HCT116 (cell line): ENCODE results near the gene PFN3. TPM values are rescaled to one million over a fixed set of nuclear protein-coding genes. Genes with fewer than 3 reads are reported as not detected.

Source experiments
- ATAC-seq: fragments of 200-7000 bp; cut with Tn5 transposase; 2 replicates; pipeline ENCODE4 v1.9.1; 2020; ENCODE audit warnings: mild to moderate bottlenecking, moderate library complexity
- BruUV-seq: library from RNA; stranded (reverse); fragments of 400-500 nt; replicated peaks from 2 replicates; lab custom pipeline; 2021; lab: Mats Ljungman, UMichigan
- CTCF ChIA-PET: fragments of 300-600 bp; sonication (Branson Sonifier 250); formaldehyde crosslinking; loops from one replicate; lab custom pipeline; 2021; ENCODE audit warnings: antibody characterized with exemption; lab: Charles Lee
- POLR2A ChIA-PET: fragments of 300-600, 350-600 bp; sonication (Branson Sonifier 250); formaldehyde crosslinking; loops from one replicate; lab custom pipeline; 2021; ENCODE audit warnings: antibody characterized with exemption; lab: Charles Lee
- RAD21 ChIA-PET, 2 experiments: fragments of 300-600 bp; sonication (Branson Sonifier 250); formaldehyde crosslinking; loops; one replicate each; lab custom pipeline; 2023; ENCODE audit warnings: low total read pairs in 2 of 2; ENCODE audit not compliant: uncharacterized antibody in 2 of 2, unreplicated experiment in 2 of 2, low non-redundant PET in 1 of 2; lab: Charles Lee
- DNase-seq: peaks from one replicate; pipeline ENCODE4 v3.0.0-alpha.2; 2010; ENCODE audit warnings: low read depth, low spot score
- H2AFZ ChIP-seq: fragments of 200-600 bp; shearing (Covaris generic), sonication (generic); 2 replicates; pipeline ENCODE4 v1.6.1; 2017; ENCODE audit warnings: low read depth, mixed run types, mixed read lengths, antibody characterized with exemption, low read length; ENCODE audit not compliant: poor library complexity, severe bottlenecking
- H3K27ac ChIP-seq: 2 replicates; pipeline ENCODE4 v1.5.1; 2012; ENCODE audit warnings: low read depth, low read length
- H3K27me3 ChIP-seq: fragments of 200-600 bp; sonication (generic); 2 replicates; pipeline ENCODE4 v1.6.1; 2016; ENCODE audit warnings: mixed run types, low read length, mixed read lengths; ENCODE audit not compliant: insufficient read depth
- H3K36me3 ChIP-seq, 2 experiments: fragments of 200-500 bp in 1 of 2; fragments of 200-600 bp in 1 of 2; sonication (Bioruptor generic) in 1 of 2; sonication (generic) in 1 of 2; 2 replicates each; pipeline versions ENCODE4 v1.5.1 to v1.6.1; 2014 to 2016; ENCODE audit warnings: low read length in 2 of 2, inconsistent platforms in 1 of 2, mixed read lengths in 1 of 2, mixed run types in 1 of 2; ENCODE audit not compliant: insufficient read depth in 2 of 2, control insufficient read depth in 1 of 2
- H3K4me1 ChIP-seq, 2 experiments: fragments of 200-600 bp in 1 of 2; sonication (generic) in 1 of 2; 2 replicates each; pipeline versions ENCODE4 v1.5.1 to v1.6.1; 2012 to 2017; ENCODE audit warnings: low read length in 2 of 2, inconsistent platforms in 1 of 2, mild to moderate bottlenecking in 1 of 2, mixed read lengths in 1 of 2, mixed run types in 1 of 2, moderate library complexity in 1 of 2; ENCODE audit not compliant: insufficient read depth in 2 of 2, control insufficient read depth in 1 of 2
- H3K4me2 ChIP-seq: fragments of 200-600 bp; sonication (generic); 2 replicates; pipeline ENCODE4 v1.6.1; 2017; ENCODE audit warnings: mixed run types, low read length, mixed read lengths
- H3K4me3 ChIP-seq, 2 experiments: fragments of 200-600 bp in 1 of 2; sonication (generic) in 1 of 2; replicated peaks in 1 of 2; 2 replicates each; pipeline ENCODE4 v1.5.1; 2011 to 2016; ENCODE audit warnings: low read length in 2 of 2, control low read depth in 1 of 2, low read depth in 1 of 2, mild to moderate bottlenecking in 1 of 2, mixed read lengths in 1 of 2, mixed run types in 1 of 2
- H3K79me2 ChIP-seq: fragments of 200-600 bp; sonication (generic); 2 replicates; pipeline ENCODE4 v1.6.1; 2017; ENCODE audit warnings: mild to moderate bottlenecking, mixed run types, low read length, moderate library complexity, mixed read lengths; ENCODE audit not compliant: insufficient read depth
- H3K9ac ChIP-seq: fragments of 200-600 bp; sonication (generic); 2 replicates; pipeline ENCODE4 v1.6.1; 2016; ENCODE audit warnings: low read length, mixed read lengths
- H3K9me2 ChIP-seq: fragments of 200-600 bp; sonication (generic), shearing (Covaris generic); 2 replicates; pipeline ENCODE4 v1.6.1; 2017; ENCODE audit warnings: mixed run types, mild to moderate bottlenecking, moderate library complexity; ENCODE audit not compliant: insufficient read depth
- H3K9me3 ChIP-seq, 2 experiments: fragments of 200-500 bp in 1 of 2; fragments of 200-600 bp in 1 of 2; sonication (Bioruptor generic) in 1 of 2; sonication (generic) in 1 of 2; 2 replicates each; pipeline ENCODE4 v1.6.1; 2014 to 2017; ENCODE audit warnings: low read length in 2 of 2, mixed read lengths in 2 of 2, inconsistent platforms in 1 of 2, low read depth in 1 of 2, mild to moderate bottlenecking in 1 of 2, mixed run types in 1 of 2, moderate library complexity in 1 of 2; ENCODE audit not compliant: control insufficient read depth in 1 of 2, insufficient read depth in 1 of 2
- H4K20me1 ChIP-seq: fragments of 200-600 bp; sonication (generic), shearing (Covaris generic); 2 replicates; pipeline ENCODE4 v1.6.1; 2017; ENCODE audit warnings: mixed run types, mild to moderate bottlenecking, moderate library complexity; ENCODE audit not compliant: insufficient read depth
- CBX3 ChIP-seq: IDR thresholded peaks from 2 replicates; pipeline ENCODE4 v1.6.1; 2012; ENCODE audit warnings: low read depth
- CEBPB ChIP-seq: IDR thresholded peaks from 2 replicates; pipeline ENCODE4 v1.6.1; 2012; ENCODE audit warnings: low read depth
- EGR1 ChIP-seq: IDR thresholded peaks from 2 replicates; pipeline ENCODE4 v1.6.1; 2012; ENCODE audit warnings: low read depth
- ELF1 ChIP-seq: IDR thresholded peaks from 2 replicates; pipeline ENCODE4 v1.6.1; 2012; ENCODE audit warnings: low read depth, borderline replicate concordance
- EZH2phosphoT487 ChIP-seq: fragments of 200-600 bp; IDR thresholded peaks from 2 replicates; pipeline ENCODE4 v1.6.1; 2018; ENCODE audit warnings: antibody characterized with exemption, borderline replicate concordance
- RAD21 ChIP-seq: IDR thresholded peaks from 2 replicates; pipeline ENCODE4 v1.6.1; 2012; ENCODE audit warnings: low read depth, mild to moderate bottlenecking
- SIN3A ChIP-seq: IDR thresholded peaks from 2 replicates; pipeline ENCODE4 v1.6.1; 2012; ENCODE audit warnings: low read depth
- SP1 ChIP-seq: IDR thresholded peaks from 2 replicates; pipeline ENCODE4 v1.6.1; 2012; ENCODE audit warnings: low read depth
- ZFX ChIP-seq: fragments of 450-650 bp; IDR thresholded peaks from 2 replicates; pipeline ENCODE4 v1.6.1; 2017
- intact Hi-C: fragments of 100-400 bp; cut with micrococcal nuclease; formaldehyde crosslinking; loops from 2 replicates; pipeline ENCODE4 v1.10.0; 2022
- total RNA-seq: library from RNA; stranded (reverse); gene quantifications from one replicate; pipeline ENCODE4 v1.2.1, GENCODE V29; 2021; ENCODE audit not compliant: unreplicated experiment
- TF ChIP-seq, protein P1 (sequence below): IDR thresholded peaks from 2 replicates; pipeline ENCODE4 v1.6.1; 2011; ENCODE audit warnings: mild to moderate bottlenecking, low read length, moderate library complexity; ENCODE audit not compliant: insufficient replicate concordance; ENCODE audit errors: extremely low read depth
- TF ChIP-seq, protein P2 (sequence below): IDR thresholded peaks from 2 replicates; pipeline ENCODE4 v1.6.1; 2012
- TF ChIP-seq, protein P3 (sequence below), 3 experiments: fragments of 200-600 bp in 1 of 3; sonication (generic) in 1 of 3; IDR thresholded peaks in 2 of 3; conservative IDR thresholded peaks in 1 of 3; 2 replicates each; pipeline ENCODE4 v1.5.1; 2012 to 2017; ENCODE audit warnings: low read depth in 2 of 3, low read length in 2 of 3, antibody characterized with exemption in 1 of 3, borderline replicate concordance in 1 of 3, control low read depth in 1 of 3, mild to moderate bottlenecking in 1 of 3, mixed read lengths in 1 of 3, mixed run types in 1 of 3, moderate library complexity in 1 of 3; ENCODE audit not compliant: insufficient read depth in 1 of 3
- TF ChIP-seq, protein P4 (sequence below): IDR thresholded peaks from 2 replicates; pipeline ENCODE4 v1.6.1; 2012; ENCODE audit warnings: low read depth

PFN3 gene
- total RNA-seq, 1 experiment from 2014 or later: not detected

DNA sequence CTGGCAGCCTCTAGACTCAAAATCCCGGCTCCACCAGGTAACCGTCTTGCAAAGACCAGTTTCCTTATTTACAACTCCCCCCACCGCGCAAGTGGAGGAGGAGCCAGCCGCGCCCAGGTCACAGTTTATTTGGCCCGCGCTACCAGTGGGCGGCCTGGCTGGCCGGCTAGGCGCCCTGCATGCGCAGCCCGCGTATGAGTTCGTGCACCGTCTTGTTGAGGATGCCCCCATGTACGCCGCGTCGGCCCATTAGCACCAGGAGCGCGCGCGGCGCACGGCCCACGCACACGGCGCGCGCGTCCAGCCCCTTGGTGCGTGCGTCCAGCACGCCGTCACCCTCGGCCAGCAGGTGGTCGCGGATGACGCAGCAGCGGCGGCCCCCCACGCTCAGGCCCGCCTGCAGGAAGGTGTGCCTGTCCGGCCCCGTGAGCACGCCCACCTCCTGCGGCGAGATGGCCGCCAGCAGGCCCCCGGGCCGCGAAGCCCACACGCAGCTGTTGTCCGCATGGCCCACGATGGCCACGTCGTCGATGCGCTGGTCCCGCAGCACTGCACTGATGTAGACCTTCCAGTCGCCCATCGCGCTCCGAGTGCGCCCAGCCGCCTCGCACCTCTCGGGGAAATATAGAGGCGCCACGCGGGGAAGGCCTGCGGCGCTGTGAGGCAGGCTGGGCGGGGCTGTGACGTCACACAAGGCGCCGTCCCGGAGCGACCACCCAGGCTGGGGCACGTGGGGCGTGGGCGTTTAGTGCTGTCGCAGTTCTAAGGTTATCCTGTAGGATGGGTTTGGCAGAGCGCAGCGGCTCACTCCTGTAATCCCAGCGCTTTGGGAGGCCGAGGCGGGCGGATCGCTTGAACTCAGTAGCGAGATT lies at the start of gene PFN3 (continued):
- TF ChIP-seq SP1: no peak
- TF ChIP-seq EZH2phosphoT487: no peak
- TF ChIP-seq RAD21: no peak

DNA sequence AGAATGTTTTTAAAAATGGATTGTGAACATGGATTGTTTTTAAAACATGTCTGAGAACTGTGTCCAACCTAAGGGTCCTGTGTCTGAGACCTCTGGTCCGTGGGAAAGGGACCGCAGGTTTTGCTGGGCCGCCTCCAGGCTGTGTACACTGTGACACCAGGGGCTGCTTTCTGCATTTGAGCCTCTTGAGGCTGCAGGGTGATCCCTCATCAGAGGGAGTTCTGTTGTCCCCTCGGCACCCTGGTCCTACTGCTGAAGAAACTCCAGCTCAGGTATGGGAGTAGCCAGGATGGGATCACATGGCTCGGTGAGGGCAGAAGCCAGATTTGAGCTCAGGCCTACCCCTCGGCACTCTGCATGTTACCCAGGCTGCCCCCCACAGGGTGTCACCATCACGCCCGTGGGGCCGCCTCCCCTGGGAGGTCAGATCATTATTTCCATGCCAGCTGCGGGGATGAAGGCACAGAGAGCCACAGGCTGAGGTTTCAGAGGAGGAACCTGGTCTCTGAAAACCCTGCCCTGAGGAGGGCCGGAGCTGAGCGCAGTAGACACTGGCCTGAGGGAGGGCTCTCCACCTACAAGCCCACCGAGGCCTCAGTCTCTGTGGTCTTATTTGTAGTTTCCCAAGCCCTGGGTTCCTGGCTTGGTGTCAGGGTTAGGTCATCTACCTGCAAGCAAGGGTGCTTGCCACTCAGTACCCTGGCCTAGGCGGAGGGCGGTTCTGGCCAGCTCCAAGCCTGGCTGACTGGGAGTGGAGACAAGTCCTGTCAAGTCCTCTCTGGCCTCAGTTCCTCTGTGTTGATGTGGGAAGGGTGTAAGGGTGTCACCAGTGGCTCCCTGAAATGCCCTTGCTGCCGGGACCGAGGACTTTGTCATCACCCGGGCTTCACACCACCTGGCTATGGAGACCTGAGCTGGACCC lies 48.9 kb upstream of the PFN3 start:
- Histone ChIP-seq H3K9me3 (no peaks in the 10 kb centered on the region), H3K9ac (peak overlapping the region; percentile 99), H3K4me2 (peak overlapping the region; percentile 99), H3K27me3 (no peaks in the 10 kb centered on the region), H3K9me2 (no peaks in the 10 kb centered on the region), H3K27ac (peak overlapping the region; percentile 95; the same call in 1 of the 2 replicates), H2AFZ (no peak overlapping the region), H3K4me3 (no peak overlapping the region), H3K36me3 (peaks cover 0 to 9% of the 10 kb centered on the region in 2 experiments; a peak in 1 of 4 replicates), H3K4me1 (peaks cover 20 to 76% of the 10 kb centered on the region in 2 experiments), H3K79me2 (peaks cover 67% of the 10 kb centered on the region), H4K20me1 (no peaks in the 10 kb centered on the region)
- no peak for DNase-seq
- BruUV-seq: no TSS peak
- intact Hi-C loops: no loop called here
- ChIA-PET CTCF (interaction anchor here (1.1 to 6.3 kb wide), 4 partner anchors 8 to 59 kb away, joined by 3 to 53 read pairs (median 12); partner anchors contain the start of gene PDLIM7), RAD21 (interaction anchor here in 1 of 2 experiments (1.1 kb wide), 1 partner anchor 47 kb away, joined by 3 read pairs; no protein-coding TSS in a partner anchor), POLR2A (interaction anchor here (2.0 to 2.2 kb wide), 3 partner anchors 8 to 60 kb away, joined by 5 to 9 read pairs (median 8); partner anchors contain the start of gene GRK6)
- ATAC-seq: no peak
- TF ChIP-seq EGR1 (no peak), CEBPB (no peak), ZFX (no peak), SIN3A (no peak), RAD21 (no peak), ELF1 (no peak), CBX3 (no peak)
- TF ChIP-seq, protein P1, sequence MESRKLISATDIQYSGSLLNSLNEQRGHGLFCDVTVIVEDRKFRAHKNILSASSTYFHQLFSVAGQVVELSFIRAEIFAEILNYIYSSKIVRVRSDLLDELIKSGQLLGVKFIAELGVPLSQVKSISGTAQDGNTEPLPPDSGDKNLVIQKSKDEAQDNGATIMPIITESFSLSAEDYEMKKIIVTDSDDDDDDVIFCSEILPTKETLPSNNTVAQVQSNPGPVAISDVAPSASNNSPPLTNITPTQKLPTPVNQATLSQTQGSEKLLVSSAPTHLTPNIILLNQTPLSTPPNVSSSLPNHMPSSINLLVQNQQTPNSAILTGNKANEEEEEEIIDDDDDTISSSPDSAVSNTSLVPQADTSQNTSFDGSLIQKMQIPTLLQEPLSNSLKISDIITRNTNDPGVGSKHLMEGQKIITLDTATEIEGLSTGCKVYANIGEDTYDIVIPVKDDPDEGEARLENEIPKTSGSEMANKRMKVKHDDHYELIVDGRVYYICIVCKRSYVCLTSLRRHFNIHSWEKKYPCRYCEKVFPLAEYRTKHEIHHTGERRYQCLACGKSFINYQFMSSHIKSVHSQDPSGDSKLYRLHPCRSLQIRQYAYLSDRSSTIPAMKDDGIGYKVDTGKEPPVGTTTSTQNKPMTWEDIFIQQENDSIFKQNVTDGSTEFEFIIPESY: no peak
- TF ChIP-seq, protein P2, sequence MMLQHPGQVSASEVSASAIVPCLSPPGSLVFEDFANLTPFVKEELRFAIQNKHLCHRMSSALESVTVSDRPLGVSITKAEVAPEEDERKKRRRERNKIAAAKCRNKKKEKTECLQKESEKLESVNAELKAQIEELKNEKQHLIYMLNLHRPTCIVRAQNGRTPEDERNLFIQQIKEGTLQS: no peak
- TF ChIP-seq, protein P3, sequence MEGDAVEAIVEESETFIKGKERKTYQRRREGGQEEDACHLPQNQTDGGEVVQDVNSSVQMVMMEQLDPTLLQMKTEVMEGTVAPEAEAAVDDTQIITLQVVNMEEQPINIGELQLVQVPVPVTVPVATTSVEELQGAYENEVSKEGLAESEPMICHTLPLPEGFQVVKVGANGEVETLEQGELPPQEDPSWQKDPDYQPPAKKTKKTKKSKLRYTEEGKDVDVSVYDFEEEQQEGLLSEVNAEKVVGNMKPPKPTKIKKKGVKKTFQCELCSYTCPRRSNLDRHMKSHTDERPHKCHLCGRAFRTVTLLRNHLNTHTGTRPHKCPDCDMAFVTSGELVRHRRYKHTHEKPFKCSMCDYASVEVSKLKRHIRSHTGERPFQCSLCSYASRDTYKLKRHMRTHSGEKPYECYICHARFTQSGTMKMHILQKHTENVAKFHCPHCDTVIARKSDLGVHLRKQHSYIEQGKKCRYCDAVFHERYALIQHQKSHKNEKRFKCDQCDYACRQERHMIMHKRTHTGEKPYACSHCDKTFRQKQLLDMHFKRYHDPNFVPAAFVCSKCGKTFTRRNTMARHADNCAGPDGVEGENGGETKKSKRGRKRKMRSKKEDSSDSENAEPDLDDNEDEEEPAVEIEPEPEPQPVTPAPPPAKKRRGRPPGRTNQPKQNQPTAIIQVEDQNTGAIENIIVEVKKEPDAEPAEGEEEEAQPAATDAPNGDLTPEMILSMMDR (IDR thresholded peaks at IDR 0.05 in 2 of 3, conservative IDR thresholded peaks at IDR 0.05 in 1 of 3; ENCODE audit: borderline replicate concordance in 1 of 3, insufficient read depth in 1 of 3, low read depth in 2 of 3, low read length in 2 of 3): no peak
- TF ChIP-seq, protein P4, sequence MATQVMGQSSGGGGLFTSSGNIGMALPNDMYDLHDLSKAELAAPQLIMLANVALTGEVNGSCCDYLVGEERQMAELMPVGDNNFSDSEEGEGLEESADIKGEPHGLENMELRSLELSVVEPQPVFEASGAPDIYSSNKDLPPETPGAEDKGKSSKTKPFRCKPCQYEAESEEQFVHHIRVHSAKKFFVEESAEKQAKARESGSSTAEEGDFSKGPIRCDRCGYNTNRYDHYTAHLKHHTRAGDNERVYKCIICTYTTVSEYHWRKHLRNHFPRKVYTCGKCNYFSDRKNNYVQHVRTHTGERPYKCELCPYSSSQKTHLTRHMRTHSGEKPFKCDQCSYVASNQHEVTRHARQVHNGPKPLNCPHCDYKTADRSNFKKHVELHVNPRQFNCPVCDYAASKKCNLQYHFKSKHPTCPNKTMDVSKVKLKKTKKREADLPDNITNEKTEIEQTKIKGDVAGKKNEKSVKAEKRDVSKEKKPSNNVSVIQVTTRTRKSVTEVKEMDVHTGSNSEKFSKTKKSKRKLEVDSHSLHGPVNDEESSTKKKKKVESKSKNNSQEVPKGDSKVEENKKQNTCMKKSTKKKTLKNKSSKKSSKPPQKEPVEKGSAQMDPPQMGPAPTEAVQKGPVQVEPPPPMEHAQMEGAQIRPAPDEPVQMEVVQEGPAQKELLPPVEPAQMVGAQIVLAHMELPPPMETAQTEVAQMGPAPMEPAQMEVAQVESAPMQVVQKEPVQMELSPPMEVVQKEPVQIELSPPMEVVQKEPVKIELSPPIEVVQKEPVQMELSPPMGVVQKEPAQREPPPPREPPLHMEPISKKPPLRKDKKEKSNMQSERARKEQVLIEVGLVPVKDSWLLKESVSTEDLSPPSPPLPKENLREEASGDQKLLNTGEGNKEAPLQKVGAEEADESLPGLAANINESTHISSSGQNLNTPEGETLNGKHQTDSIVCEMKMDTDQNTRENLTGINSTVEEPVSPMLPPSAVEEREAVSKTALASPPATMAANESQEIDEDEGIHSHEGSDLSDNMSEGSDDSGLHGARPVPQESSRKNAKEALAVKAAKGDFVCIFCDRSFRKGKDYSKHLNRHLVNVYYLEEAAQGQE: no peak
